H1 (cell line): Measurements from ENCODE around the gene LRRC23. TPM values are rescaled to one million over a fixed set of nuclear protein-coding genes. Genes with fewer than 3 reads are reported as not detected.

Experiments
- EGR1 ChIP-seq: IDR thresholded peaks from 2 replicates; pipeline ENCODE4 v1.6.1; 2011; ENCODE audit warnings: low read depth, low read length, borderline replicate concordance
- SP2 ChIP-seq: IDR thresholded peaks from 2 replicates; pipeline ENCODE4 v1.6.1; 2012; ENCODE audit warnings: mild to moderate bottlenecking, low read length, inconsistent platforms
- polyA plus RNA-seq, 7 experiments: library from polyadenylated mRNA; depleted of rRNA in 3 of 7; stranded (reverse) in 5 of 7; unstranded in 2 of 7; fragments of >200 nt in 5 of 7; fragments of 200-250 nt in 2 of 7; gene quantifications; 1 replicate in 5 of 7; 2 replicates in 1 of 7; 4 replicates in 1 of 7; pipeline versions ENCODE4 v1.2.1 to v1.2.3, GENCODE V29; 2011 to 2013; ENCODE audit warnings: missing spikeins in 2 of 7, mixed read lengths in 2 of 7
- total RNA-seq: library from RNA; stranded (reverse); fragmentation: NEBNext Ultra II Directional; extraction: Animal tissue kit (Norgen Biotek cat#: 25700); gene quantifications from 2 replicates; pipeline ENCODE4 v1.2.1, GENCODE V29; 2021
- TF ChIP-seq, protein P1 (sequence below): IDR thresholded peaks from 2 replicates; pipeline ENCODE4 v1.6.1; 2012; ENCODE audit warnings: inconsistent platforms

The LRRC23 gene
- total and polyA plus RNA-seq, 2 of the 8 experiments (the other 6 are each of a cell fraction or from before 2014, with no cell fraction given), result 2.5 to 3.6 TPM

DNA sequence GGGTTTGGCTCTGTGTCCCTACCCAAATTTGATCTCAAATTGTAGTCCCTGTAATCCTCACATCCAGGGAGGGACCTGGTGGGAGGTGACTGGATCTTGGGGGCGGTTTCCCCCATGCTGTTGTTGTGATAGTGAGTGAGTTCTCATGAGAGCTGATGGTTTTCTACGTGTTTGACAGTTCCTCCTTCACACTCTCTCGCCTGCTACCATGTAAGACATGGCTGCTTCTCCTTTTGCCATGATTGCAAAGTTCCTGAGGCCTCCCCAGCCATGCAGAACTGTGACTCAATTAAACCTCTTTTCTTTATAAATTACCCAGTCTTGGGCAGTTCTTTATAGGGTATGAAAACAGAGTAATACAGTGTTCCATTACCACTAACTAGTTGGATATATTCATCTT is 10.3 kb upstream of the LRRC23 start (continued):
- TF ChIP-seq, protein P1, sequence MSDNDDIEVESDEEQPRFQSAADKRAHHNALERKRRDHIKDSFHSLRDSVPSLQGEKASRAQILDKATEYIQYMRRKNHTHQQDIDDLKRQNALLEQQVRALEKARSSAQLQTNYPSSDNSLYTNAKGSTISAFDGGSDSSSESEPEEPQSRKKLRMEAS, result no peak
- TF ChIP-seq SP2, result no peak
- no peak for TF ChIP-seq EGR1
- TF ChIP-seq, all 59 proteins: peak for 0
